NCI-H2107 (cell line): Measurements from ENCODE around the gene FIG4.
"Not testable (repeated sequence)": the region's sequence is repeated elsewhere in the genome, so short reads cannot be mapped to it uniquely, and the experiment has no call there.

Experiments used
- DNase-seq: peaks from one replicate; lab custom pipeline; 2025; lab: John Stamatoyannopoulos, UW

FIG4 gene

DNA sequence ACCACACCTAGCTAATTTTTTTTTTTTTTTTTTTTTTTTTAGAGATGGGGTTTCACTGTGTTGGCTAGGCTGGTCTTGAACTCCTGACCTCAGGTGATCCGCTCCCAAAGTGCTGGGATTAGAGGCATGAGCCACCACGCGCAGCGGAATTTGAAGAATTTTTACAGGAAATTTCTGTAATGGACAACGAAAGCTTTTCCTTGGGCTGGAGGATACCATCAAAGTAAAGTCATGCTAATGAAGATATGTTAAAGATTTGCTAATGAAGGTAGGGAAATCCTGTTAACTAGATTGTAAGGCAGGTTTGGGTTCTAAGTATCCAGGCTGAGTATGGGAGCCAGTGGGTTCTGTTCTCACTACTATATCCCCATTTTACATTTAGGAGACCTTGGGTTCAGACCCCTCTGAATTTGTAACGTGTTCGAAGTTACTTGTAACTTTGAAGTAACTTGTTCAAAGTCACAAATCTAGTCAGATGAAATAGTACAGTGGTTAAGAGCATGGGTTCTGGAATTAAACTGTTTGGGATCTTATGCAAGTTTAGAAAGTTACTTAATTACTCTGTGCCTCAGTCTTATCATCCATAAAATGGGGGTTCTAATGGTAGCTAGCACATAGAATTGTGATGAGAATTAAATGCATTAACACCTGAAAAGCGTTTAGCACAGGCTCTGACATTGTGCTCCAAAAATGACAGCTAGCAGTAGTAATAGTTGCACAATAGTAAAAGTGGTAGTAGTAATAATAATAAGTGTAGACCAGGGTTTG, 163.6 kb downstream of the FIG4 start:
- DNase-seq, result no peak

DNA sequence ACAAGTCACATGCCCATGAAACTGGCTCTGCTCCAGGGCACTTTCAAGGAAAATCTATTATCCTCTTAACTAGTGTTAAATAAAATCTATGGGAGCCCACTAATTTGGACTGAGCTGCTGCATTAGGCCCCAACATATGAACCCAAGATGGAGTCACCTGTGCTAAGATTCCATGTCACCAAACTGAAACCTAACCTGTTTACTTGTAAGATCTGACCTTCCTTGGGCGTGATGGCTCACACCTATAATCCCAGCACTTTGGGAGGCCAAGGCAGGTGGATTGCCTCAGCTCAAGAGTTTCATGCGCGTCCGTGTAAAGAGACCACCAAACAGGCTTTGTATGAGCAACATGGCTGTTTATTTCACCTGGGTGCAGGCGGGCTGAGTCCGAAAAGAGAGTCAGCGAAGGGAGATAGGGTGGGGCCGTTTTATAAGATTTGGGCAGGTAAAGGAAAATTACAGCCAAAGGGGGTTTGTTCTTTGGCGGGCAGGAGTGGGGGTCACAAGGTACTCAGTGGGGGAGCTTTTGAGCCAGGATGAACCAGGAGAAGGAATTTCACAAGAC, 164.5 kb downstream of the FIG4 start:
- not testable (repeated sequence) for DNase-seq

DNA sequence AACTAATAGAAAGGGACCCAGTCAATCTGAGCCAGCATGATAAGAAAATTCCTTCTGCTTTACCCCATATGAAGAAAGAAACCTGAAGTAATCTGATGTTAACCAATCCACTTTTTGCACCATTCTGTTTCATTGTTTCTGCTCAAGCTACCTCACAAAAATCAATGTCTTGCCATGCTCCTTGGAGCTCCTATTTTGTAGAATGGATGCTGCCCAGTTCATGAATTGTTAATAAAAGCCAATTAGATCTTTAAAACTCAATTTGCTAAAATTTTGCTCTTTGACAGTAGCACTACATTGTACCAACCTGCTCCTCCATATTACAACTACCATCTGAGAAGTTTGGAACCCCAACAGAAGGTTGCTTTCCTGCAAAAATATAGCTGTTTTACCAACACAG, 170.8 kb downstream of the FIG4 start:
- no peak for DNase-seq

DNA sequence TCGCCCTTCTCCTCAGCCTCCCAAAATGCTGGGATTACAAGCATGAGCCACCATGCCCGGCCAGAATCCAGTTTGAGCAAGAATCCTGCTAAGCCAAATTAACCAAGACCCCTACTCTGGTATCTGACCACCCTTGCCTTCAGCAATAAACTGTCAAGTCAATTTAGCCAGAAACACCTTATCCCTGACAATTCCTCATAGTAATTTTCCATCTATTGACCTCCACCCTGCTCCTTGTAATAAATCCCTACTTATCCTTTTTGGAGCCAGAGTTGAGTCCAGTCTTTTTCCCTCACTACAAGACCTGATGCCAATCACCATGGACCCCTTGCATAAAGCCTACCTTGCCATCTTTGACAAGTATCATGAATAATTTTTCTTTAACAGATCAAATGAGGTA, 173.0 kb downstream of the FIG4 start:
- no peak for DNase-seq

DNA sequence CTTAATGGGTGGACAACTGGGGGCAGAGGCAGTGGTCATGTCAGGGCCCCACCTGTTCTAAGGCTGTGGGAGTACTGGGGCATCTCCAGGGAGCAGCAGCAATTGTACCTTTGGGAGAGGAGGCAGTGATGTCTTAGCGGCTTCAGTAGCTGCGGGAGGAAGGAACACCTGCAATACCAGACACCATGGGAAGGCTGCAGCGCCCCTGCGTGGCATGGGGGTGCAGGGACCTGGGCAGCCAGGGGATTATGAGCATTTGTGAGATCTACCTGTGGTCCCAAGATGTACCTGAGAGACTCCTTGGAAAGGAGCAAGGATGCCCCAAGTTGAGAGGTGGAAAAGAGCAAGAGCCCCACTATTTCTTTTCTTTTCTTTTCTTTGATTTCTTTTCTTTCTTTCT, 174.9 kb downstream of the FIG4 start:
- no peak for DNase-seq

DNA sequence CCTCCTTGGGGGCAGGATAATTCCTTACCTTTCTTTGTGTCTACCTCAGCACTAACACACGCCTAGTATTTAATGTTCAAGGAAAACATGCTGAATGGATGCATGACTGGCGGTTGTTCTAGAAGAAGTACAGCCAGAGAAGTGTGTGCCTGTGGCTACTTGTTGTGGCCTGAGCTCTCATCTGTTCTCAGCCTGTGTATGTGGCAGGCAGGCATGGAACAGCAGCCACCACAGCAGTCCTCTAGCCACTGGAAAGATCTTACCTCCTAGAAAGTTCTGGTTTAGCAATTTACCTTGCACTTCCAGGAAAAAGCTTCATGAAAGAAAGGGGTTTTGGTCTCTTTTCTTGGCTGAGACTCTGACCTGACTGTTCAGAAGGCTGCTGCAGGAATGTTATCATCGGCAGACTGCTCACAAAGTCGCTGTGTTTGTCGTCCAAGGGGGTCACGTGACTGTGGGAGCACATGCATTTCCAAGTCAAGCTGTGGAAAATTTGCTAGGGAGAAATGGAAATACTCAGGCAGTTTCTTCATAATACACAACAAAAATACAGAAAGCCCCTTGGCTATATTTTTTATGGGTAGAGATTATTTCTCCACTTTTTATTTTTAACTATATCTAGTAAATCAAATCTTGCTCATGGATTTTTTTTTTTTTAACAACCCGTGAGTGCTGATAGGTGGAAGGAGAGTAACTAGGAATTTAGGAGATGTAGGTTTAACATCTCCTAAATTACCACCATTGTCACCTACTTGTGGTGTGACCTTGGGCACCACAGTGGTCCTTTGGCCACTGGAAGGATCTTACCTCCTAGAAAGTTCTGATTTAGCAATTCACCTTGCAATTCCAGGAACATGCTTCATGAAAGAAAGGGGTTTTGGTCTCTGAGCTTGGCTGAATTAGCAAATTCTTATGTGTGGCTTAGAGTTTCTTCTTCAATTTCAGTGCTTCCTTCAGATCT, 176.2 kb downstream of the FIG4 start:
- no peak for DNase-seq

DNA sequence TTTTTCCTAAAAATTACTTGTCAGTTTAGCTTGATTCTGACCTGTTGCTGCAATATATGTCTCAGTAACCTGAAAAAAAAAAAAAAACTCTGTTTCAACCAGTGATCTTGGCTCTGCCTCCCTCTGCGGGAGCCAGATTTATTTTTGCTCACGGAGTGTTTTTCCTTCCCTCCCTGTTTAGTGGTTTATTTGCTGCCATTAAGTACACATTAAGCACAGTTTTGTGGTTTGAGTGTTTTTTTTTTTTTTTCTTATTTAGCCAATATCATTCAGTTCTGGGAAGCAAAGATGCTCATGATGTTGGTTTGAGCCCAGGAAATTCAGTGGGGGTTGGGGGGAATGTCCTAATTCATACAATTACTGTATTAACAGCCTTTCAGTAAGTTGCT, 176.9 kb downstream of the FIG4 start:
- no peak for DNase-seq

DNA sequence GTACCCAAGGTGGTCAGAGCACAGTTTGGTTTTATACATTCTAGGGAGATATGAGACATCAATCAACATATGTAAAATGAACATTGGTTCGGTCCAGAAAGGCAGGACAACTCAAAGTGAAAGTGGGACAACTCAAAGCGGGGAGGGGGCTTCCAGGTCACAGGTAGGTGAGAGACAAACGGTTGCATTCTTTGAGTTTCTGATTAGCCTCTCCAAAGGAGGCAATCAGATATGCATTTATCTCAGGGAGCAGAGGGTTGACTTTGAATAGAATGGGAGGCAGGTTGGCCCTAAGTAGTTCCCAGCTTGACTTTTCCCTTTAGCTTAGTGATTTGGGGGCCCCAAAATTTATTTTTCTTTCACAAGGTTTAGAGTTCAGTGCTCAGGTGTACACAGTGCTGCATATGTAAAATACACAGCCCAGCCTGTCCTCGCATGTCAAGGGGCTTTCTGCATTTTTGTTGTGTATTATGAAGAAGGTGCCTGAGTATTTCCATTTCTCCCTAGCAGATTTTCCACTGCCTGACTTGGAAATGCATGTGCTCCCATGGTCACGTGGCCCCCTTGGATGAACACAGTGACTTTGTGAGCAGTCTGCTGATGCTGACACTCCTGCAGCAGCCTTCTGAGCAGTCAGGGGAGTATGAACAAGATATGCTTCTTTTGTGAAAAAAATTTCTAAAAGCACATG, 178.4 kb downstream of the FIG4 start:
- not testable (repeated sequence) for DNase-seq

DNA sequence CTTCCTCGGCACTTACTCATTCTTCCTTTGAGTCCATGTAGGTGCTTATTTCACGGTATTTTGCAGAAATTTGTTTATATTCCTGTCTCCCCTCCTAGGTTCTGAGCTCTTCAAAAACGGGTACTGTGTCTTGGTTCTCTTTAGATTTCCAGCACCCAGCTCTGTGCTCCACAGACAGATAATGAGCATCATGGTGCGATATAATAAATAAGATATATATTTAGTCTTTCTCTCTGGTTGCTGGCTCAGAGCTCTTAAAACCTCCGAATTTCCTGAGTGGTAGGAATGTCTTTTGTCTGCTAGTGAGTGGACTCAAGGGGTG, 179.0 kb downstream of the FIG4 start:
- DNase-seq, result no peak

DNA sequence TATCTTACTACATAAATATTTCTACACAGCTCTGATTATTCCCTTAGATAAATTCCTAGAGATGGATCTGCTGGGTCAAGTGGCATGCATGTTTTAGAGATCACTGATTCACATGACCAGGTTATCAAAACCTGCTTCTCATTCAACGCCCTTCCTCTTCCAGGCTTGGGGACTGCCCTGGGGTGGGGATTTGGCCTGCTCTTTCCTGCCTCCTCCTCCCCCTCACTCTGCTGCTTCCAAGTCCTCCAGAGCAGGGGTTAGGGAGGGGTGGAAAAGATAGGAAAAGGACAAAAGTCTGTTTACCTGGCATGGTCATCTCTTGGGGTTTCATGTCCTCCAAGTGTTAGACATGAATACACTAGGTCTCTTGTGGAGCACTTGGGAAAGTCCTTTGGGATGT, 181.5 kb downstream of the FIG4 start:
- no peak for DNase-seq

DNA sequence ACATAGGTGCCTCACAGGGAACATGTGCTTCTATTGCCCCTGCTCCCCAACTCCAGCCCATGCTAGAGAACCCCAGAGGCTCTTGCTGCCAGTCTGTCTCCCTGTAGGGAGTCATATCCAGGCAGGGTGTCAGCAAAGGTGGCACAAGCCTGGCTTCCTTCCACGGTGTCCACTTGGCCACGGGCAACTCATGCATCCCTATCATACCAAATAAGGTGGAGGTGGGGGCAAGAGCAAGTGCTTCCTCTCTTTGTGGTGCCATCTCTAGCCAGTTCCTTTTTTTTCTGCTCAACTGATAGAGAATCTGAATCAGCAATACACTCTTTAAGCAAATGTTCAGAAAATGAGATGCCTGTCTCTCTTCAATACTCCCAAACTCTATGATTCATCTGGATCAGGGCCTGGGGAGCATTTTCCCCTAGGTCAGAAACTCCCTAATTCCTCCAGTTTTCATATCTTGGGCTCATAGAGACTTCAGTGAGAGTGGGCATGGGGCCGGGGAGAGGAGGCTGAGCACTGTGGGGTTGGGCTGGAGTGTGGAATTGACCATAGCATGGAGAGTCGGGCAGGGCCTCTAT, 182.0 kb downstream of the FIG4 start:
- DNase-seq, result no peak

DNA sequence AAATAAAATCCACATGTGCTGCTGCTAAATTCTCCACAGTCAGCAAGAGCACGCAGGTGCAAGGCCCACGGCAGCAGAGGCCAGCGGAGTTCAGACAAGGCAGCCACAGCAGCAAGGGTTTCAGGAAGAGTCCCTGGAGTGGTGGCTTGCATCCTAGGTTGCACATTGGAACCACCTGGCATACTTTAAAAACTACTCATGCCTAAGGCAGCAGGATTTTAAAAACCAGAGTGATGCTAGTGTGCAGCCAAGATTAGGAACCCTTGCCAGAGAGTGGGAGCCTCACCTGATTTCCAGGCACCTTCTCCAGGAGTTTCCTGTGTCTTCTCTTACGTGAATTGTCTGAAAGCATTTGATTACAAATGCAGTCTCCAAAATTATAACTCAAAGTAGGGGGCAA, 183.0 kb downstream of the FIG4 start:
- DNase-seq, result no peak

DNA sequence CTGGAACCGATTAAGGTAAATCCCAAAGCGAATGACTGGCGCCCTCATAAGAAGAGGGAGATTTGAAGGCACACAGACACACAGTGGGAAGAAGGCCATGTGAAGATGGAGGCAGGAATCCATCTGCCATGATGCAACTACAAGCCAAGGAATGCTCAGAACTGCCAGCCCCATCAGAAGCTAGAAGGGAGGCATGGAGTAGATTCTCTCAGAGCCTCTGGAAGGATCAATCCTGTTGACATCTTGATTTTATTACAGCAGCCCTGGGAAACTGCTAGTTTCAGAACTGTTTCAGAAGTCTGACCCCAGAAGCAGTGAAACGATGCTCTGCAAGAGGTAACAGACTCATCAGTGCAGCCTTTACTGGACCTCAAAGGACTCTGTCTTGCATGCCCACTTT, 183.5 kb downstream of the FIG4 start:
- no peak for DNase-seq
